Mucosa of gallbladder (tissue), 1 donor: ENCODE data around the gene SNX7. TPM values are rescaled to one million over a fixed set of nuclear protein-coding genes. Genes with fewer than 3 reads are reported as not detected.
A peak's percentile ranks its signal among the peaks of the same experiment; 100 is the strongest.

Source experiments
- DNase-seq: peaks from one replicate; pipeline ENCODE4 v3.0.0-alpha.2; 2020; ENCODE audit warnings: low spot score
- total RNA-seq: library from RNA; stranded (reverse); gene quantifications from one replicate; pipeline ENCODE4 v1.2.1, GENCODE V29; 2021
- donor health status: DM: no; HTN: no; CAD: no.

Gene SNX7, protein sequence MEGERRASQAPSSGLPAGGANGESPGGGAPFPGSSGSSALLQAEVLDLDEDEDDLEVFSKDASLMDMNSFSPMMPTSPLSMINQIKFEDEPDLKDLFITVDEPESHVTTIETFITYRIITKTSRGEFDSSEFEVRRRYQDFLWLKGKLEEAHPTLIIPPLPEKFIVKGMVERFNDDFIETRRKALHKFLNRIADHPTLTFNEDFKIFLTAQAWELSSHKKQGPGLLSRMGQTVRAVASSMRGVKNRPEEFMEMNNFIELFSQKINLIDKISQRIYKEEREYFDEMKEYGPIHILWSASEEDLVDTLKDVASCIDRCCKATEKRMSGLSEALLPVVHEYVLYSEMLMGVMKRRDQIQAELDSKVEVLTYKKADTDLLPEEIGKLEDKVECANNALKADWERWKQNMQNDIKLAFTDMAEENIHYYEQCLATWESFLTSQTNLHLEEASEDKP
- total RNA-seq, result 27.7 TPM

DNA sequence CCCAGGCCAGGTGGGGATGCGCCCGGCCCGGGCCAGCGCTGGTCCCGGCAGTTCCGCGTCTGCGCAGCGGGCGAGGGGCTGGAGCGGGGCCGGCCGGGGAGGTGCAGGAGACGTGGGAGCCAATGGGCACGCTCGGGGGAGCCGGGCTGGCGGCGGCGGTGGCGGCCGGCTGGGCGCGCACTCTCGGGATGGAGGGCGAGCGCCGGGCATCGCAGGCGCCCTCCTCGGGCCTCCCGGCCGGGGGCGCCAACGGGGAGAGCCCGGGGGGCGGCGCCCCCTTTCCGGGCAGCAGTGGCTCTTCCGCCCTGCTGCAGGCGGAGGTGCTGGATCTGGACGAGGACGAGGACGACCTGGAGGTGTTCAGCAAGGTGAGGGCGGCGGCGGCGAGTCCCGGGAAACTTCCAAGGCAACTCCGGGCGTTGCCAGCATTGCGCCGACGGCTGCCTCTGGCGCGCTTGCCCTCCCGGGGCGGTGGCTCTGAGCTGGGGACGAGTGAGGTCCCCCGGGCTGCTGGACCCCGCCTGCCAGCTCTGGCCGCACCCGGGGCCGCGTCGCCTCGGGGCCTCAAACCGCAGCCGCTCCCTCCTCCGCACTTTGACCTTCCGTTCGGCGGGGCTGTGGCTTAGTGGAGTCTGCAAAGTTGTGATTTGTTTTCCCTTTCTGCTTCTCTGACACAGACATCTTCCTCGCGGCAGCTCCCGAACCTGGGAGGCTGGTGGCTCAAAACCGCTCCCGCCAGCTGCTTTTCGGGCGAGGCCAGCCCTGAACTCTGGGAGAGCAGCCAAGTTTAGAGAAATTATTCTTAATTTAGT is at the start of gene SNX7:
SNX7 (plus strand) TSS at position 178 of the 812 bp plus-strand sequence; CDS start at position 189, 11 bp downstream.
- peak; percentile 87 for DNase-seq

DNA sequence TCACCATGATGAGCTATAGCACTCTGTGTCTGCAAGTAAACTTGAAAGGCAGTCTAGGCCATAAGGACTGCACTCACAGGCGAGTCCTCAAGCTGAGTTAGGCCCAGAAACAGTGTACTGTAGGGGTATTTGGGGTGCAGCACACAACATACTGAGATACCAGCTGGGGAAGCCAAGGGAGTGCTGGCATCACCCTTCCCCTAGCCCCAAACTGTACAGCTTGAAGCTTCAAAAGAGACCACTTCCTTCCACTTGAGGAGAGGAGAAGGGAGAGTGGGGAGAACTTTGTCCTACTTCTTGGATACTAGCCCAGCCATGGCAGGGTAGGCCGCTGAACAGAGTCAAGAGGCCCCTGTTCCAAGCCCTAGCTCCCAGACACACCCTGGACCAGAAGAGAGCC is 24.2 kb upstream of the SNX7 start:
- DNase-seq, result no peak

DNA sequence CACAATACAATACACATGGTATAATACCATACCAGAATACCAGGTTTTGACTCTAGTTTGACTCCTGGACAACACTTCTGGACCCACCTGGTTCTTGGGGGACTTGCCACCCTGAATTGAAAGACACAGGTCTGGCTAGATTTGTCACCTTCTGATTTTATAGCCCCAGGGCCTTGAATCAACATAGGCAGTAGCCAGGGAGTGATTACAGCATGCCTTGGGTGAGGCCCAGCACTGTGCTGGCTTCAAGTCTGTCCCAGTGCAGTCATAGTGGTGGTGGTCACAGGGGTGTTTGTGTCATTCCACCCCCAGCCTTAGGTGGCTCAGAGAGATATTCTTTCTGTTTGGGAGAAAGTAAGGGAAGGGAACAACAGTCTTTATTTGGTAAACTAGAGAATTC is 23.3 kb upstream of the SNX7 start:
- DNase-seq, result no peak

DNA sequence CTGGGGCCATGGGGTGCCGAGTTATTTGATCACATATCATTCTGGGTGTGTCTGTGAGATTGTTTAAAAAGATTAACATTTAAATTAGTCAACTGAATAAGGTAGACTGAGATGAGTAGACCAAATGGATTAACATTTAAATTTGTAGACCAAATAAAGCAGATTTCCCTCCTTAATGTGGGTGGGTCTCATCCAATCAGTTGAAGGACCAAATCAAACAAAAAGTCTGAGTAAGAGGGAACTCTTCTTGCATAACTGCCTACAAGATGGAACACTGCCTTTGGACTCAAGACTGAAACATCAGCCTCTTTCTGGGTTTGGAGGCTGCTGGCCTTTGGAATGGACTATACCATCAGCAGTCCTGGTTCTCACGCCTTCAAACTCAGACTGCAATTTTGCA is 17.0 kb upstream of the SNX7 start:
- no peak for DNase-seq

DNA sequence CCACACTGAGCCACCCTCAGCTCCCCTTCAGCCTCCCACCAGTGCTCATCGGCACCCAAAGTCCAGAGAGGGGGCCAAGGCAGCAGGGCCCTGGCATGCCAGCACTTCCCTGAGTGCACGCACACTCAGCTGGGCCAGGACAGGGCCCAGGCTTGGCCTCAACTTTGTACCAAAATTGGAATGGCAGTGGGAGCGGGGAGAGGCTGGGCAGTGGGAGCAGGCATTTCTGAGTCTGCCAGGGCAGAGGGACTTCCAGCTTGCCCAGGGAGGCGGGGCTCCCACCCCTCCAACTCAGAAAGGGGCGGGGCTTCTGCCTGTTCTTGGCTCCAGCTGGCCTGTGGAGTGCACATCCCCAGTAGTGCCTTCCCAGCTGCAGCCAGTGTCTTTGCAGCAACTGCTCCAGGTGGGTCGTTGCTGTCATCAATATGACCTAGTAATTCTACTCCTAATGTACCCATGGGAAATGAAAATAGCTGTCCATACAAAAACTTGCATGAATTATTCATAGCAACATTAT is 10.3 kb upstream of the SNX7 start:
- no peak for DNase-seq

DNA sequence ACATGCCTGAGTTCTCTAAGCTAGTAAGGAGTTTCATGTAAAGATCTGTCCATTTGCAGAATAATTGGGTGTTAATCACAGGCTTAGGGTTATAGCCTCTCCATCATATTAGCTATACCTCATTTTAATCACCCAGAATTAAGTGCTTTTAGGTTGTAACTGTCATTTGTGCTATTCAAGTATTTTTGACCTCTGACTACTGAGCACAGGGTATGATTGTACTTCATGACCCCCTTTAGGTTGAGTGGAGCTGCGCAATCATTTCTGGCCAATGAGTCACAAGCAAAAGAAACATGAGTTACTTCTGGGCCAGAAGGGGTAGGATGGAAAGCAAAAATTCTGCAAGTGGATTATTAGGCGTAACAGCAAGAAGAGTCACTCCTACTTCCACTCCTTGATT is 8.4 kb upstream of the SNX7 start:
- DNase-seq, result no peak

DNA sequence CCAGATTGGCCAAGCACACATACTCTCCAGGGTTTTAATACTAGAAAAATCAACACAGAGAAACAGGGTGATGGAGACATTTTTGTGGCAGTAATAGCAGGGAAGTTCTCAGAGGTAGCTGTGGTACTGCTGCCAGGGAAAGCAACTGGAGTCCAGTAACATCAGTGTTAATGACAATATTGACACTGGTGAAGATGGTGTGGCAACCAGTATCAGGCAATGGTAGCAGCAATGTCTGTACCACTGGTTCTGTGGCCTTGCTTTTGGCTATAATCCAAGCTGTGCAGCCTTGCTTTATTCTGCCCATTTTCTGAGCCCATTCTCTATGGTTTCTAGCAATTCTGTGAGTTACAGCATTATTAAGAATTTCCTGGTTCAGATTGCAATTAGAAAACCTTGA is 1.6 kb upstream of the SNX7 start:
- no peak for DNase-seq

DNA sequence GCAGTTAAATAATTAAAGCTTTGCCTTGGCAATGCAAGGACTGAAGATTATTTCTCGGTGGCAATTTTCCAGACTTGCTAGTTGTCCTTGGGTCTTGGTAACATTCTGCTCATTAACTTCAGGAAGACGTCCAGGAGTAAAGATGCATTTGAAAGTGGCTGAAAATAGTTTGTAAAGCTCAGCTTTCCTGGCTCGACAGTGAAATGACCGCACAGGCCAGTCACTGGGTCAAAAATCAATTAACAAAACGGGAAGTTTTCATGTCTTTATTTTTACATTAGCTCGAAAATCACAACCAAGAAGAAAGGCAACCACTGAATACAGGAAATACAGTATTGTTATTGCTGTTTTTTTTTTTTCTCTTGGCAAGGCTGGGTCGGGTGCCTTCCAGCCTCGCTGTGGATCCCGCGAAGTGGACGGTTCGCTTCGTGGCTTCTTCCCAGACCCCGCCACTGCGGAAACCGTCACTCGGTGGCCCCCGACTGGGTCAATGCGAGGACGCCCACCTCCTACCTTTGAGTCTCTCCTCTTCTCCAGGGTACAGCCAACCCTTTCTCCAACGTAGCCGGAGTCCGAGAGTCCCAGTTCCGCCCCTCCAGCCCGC is 479 bp upstream of the SNX7 start:
- no peak for DNase-seq

DNA sequence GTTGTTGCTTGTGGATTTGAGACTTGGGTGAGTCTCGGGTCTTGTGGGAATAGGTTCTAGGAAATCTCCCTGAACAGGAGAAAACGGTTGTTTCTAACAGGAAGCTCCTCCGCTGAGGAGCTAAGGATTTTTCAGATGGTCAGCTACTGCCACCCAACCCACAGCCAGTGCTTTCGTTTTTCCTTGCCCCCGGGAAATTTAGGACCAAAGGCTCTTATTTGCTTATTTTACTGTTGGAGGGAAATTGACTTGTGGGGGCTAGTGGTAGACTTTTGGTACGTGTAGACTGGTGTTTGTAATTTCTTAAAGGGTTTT is 792 bp downstream of the SNX7 start:
- no peak for DNase-seq

DNA sequence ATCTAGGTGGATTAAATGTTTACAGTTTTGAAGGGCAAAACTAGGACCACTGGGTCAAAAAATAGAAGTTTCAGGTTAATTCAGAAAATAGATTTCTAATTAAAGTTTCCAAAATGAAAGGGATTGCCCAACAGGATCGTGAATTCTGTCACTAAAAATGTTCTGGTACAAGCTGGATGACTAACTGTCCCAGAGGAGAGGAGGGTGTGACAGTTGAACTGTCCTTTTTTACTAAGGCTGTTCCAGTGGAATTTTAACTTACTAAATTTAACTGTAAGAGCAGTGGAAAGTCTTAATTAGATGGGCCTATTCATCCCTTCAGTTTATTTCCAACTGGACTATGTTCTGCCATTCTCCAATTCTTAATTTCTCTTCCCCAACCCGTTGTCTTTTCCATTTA is 7.2 kb downstream of the SNX7 start:
- DNase-seq, result no peak

DNA sequence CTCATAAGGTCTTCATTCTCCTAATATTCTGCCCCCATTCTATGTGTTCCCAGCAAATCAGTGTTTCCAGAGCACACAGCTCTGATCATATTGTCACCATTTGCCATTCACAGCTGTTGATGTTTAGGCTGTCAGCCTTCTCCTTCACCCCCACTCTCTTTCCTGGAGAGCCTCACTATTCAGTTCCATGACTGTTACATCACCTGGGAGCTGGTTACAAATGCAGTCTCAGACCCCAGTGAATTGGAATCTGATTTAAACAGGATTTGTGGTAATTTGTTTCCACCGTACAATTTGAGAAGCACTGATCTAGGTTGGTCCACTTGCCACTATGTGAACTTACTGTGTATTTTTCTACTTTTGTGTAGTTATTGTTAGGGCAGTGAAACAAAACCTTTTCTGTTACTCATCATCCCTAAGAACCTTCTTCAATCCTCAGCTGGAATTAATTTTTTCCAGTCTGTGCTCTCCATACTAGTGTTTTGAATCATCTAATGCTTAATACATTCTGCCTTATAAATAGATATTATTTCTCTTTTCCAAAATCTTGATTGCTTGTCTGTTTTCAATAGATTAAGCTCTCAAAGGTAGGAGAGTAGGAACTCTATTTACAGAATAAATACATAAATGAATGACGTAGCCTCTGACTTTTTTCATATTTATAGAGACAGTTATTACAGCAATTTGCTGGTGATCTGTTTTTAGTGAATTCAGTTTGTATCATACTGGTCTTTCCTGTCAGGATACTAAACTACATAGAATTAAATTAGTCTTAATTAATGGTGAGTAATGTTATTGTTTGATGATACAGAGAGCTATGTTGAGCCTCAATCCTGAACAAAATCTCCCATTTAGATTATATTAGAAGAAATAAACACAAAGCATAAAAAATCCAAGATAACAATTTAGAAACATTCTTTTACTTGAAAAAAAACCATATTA is 8.1 kb downstream of the SNX7 start:
- DNase-seq, result no peak

DNA sequence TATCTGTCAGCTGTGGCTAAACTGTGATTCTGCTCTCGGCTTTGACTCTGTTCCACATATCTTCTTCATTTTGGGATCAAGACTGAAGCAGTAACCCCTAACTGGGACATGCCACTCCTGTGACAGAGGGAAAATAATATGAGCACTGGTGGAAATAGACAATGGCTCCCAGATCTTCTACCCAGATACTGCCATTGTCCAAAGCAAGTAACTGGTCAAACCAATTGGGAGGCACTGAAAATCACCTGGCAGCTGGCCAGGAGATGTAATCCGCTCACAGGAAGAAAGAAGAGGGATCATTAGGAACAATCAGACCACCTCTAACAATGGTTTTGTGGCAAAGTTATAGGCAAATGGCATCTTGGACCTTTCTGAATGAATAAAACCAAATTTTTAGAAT is 10.7 kb downstream of the SNX7 start:
- DNase-seq, result no peak

DNA sequence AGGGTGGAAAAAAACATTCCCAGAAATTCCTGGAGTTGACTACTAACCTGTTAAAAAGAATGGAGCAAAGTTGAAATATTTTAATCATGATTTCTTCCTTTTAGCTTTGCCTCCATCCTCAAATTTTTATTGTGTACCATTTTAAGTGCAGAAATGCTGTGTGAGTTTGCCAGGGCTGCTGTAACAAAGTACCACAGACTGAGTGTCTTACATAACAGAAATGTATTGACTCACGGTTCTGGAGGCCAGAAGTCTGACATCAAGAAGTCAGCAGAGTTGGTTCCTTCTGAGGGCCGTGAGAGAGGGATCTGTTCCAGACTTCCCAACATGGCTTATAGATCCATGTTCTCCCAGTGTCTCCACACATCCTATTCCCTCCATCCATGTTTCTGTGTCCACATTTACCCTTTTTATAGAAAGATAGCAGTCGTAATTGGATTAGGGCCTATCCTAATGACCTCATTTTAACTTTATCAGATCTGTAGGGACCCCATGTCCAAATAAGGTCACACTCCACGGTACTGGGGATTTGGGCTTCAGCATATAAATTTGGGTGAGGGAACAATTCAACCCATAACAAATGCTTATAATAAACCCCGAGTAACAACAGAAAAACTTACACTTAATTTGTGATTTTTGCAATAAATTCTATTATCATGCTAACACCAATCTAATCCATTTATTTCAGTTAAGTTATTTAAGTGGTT is 12.7 kb downstream of the SNX7 start:
- no peak for DNase-seq

DNA sequence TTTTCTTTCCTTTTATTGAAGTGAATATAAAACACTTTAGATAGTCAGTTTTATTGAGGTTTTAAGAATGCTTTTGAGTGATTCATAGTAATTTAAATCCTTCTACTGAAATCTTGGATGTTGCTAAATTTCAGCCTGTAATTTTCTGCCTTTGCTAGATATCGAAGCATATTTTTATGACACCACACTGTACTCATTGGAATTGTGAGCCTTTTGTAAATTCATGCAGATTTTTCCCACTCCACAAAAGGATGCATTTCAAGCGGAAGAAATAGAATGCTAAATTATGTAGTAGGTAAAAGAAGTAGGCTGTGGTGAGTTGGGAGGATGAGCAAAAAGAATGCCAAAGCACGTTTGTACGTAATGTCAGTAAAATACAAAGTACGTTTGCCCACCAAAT is 13.8 kb downstream of the SNX7 start:
- DNase-seq, result no peak

DNA sequence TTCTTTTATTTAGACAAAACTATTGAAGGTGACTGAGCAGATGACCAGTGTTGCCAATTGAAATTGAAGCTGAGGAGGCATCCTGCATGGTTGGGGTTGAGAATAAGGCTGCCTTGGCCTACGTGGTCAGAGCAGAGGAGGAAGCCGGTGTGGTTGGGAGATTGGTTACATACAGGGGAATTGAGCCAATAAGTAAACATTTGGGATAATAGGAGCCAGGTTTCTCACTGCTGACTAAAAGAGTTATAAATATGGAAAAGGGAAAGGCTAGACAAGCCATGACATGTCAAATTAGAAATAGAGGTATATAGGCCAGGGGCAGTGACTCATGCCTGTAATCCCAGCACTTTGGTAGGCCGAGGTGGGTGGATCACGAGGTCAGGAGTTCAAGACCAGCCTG is 15.8 kb downstream of the SNX7 start:
- no peak for DNase-seq

DNA sequence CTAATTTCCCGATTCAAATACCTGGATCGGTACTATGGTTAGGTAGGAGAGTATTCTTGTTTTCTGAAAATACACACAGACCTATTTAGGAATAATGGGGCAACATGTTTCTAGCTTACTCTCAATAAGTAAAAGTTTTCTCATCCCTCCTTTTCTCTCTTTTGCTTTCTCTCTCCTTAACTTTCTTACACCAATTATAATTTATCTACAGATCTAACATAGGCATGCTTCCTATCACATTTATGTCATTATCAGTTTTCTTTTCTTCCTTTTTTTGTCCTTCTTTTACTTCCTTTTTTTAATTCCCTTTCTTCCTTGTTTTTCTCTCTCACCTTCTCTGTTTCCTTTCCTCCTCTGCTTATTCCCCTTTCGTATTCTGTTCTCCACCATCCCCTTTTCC is 20.3 kb downstream of the SNX7 start:
- no peak for DNase-seq

DNA sequence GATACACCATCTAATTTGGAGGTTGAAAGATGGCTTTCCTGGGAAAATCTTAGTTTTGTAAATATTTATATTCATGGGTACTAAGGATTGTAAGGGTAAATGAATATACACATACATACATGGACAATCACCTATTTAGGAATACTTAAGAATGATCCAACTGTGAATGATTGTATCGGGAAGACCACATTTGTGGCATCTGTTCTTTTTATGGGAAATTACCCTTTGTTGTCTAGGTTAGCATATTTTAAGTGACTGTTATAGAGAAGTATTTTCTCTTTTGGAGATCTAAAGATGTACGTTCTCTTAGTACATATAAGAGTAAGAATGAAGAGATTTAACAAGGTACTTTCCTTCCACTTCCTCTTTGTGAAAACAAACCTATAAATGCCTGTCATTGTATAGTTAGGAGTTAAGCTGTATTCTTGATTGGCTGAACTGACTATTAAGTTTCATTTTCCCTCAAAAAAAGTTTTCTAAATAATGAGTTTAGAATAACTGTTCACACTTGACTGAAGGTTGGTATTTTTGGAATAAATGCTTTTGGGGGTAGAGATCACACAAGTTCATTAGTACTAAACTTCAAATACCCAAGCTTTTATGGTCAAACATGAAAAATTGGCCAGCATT is 26.7 kb downstream of the SNX7 start:
- DNase-seq, result no peak

DNA sequence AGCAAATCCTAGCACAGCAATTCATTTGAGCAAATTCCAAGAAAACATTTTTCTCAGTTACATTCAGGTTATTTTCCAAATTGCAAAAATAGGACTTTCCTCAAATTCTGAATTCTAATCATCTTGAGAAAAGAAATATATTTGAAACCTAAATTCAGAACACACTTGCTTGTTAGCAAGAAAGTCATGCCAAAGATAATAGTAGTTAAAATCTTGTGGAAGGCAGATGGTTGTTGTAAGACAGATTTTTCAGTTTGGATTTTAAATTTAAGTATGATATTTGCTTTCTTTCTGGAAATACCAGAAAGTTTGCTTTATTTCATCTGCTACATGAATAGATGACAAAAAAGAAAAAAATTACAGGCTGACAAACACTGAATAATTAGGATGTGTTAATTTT is 29.1 kb downstream of the SNX7 start:
- DNase-seq, result no peak

DNA sequence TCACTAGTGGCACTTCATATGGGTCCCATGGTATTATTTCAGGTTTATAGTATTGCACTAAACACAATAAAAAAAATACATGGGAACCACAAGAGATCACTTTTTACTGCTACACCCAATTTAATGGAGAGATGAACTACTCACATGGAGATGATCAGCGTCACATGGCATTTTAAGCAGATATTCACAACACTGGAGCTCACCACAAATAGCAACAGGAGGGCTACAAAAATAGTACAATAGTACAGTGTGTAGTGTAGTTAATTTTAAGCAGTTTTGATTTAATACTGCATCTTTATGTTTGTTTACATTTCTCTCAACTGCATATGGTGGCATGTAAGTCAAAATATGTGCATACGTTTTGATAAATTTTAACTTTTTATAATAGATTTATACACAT is 31.0 kb downstream of the SNX7 start:
- DNase-seq, result no peak

DNA sequence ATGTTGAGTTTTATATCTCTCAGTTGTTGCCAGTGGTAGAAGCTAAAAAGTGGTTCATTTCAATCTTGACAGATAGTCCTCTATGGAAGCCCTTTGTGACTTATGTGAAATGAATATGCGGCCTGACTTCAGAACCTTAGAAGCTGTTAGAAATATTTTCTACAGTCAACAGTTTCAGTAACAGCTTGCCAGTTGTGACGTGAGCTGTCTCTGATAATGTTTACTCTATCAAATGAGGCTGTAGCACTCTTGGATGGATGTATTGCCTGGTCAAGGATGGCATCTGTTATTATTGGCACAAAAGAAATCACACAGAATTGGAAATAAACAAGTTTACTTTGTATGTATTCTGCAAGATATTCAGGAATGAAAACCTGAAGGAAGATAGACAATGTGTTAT is 31.9 kb downstream of the SNX7 start:
- DNase-seq, result no peak
